ENCODE results near the gene TFAM. TPM values are rescaled to one million over a fixed set of nuclear protein-coding genes. Genes with fewer than 3 reads are reported as not detected.

The TFAM gene
- total RNA-seq, 2 donors from 2014 or later = 32.2 to 32.6 TPM

- DNase-seq (no peak), ATAC-seq (no peak)
- intact Hi-C loops (cut with DNase I) = no loop called here
Measured at GRCh38 chr10:58367069-58367468, 18.1 kb upstream of the TFAM start.

GRCh38 chr10:58371473-58371872, 13.7 kb upstream of the TFAM start:
- DNase-seq = no peak
- ATAC-seq = no peak
- intact Hi-C loops (cut with DNase I) = no loop called here

DNA sequence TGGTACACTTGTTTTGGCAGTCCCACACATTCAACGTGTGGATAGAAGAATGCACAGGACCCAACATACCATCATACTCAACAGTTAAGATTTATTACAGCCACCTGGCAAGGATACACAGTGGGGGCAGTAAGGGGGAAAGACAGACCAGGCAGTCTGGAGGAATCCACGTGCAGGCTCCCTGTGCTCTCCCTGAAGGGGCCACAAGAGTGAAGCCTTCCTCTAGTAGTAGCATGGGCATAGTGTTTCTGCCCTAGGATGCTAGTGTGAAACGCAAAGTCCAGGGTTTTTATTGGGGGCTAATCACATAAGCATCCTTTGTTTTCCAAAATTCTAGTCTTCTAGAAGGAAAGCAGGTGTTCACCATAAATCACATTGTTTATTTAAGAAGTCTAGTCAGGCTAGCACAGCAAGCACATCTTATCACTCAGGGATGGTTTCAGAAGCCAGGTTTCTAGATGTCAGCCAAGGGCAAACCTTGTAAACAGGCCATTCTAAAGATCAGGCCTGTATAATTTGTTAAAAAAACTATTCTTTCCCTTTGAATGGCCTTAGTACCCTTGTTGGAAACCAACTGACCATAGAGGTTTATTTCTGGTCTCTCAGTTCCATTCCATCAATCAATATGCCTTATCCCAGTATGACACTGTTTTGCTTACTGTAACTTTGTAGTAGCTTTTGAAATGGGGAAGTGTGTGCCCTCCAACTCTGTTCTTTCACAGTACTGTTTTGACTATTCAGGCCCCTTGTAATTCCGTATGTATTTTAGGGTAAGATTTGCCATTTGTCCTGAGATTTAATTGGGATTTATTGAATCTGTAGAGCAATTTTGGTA, 12.4 kb upstream of the TFAM start:
- DNase-seq = no peak
- intact Hi-C loops (cut with DNase I) = no loop called here
- ATAC-seq = no peak

DNA sequence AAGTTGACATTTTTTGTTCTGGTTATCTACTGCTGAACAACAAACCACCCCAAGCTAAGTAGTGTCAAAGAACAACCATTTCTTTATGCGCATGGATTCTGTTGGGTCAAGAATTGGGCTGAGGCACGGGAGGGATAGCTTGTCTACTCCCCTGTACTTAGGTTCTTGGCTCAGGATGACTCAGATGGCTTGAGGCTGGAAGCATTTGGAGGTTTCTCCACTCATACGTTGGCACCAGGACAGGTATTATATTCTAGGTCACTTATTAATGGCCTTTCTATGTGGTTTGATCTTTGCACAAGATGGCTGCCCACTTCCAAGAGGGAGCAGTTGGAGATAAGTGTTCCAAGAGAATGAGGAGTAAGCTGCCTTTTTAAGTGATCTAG, 11.8 kb upstream of the TFAM start:
- no peak for ATAC-seq
- no peak for DNase-seq
- intact Hi-C loops (cut with DNase I) = no loop called here

- intact Hi-C loops (cut with DNase I) = loop anchor here in 1 of 2 donors (10.0 kb wide), 1 partner anchor 48 kb away; the partner anchor contains the start of gene UBE2D1
- DNase-seq = no peak
- ATAC-seq = no peak
Measured at GRCh38 chr10:58382489-58382995, 2.7 kb upstream of the TFAM start.

DNA sequence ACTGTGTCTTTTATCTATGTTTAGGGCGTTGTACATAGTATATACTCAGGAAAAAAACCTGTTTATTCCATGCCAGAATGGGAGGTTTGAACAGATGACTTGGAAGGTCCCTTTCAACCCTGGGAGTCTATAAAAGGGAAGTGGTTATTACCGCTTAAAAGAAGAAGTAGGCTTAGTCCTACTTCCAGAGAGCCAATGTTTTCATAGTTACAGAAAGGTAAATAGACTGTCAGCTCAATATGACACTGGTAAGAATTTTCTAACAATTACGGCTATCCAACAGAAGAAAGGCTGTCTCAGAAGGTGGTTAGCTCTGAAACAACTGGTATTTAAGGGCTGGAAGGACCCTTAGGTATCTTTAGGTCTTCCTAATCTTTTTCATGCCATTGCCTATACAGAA, 1.1 kb upstream of the TFAM start:
- ATAC-seq = peak in 1 of 2 donors; percentile 17
- intact Hi-C loops (cut with DNase I) = loop anchor here in 1 of 2 donors (10.0 kb wide), 1 partner anchor 49 kb away; the partner anchor contains the start of gene UBE2D1
- DNase-seq = no peak

GRCh38 chr10:58384544-58384998, 639 bp upstream of the TFAM start:
- ATAC-seq (peak; percentile 1 to 6), DNase-seq (no peak)
- intact Hi-C loops (cut with DNase I) = loop anchor here in 1 of 2 donors (10.0 kb wide), 1 partner anchor 50 kb away; the partner anchor contains the start of gene UBE2D1

DNA sequence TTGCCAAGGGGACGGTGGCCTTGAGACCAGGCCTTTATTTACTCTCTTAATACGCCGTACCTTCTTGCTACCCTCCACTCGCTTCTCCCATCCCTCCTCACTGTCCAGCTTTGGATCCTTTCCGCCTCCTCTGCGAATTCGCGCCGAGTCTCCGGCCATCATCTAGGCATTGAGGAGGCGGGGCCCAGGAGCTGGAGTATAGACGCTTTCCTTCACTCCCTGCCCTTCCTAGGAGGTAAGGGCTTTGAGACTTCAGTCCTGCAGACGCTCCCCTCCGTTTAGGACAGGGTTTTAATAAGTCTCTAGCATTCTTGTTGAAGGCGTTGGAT, 538 bp downstream of the TFAM start:
- intact Hi-C loops (cut with DNase I) = loop anchor here in 1 of 2 donors (10.0 kb wide), 1 partner anchor 51 kb away; the partner anchor contains the start of gene UBE2D1
- ATAC-seq (peak; percentile 8 to 22), DNase-seq (peak; percentile 23)

DNA sequence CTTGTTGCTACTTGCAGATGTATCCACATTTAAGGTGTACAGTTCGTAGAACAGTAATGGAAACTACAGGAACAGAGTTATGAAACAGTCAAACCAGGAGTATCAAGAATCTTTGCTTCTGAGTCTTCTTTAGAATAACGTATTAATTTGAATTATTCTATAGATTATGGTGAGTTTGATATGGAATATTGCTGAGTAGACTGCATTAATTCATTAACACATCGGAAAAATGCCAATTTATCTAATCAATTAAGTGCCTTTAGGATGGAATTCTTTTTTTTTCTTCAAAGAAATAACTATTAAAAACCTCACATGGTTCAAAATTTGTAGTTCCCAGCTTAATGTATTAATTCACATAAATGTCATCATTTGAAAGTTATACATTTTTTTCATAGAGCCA, 3.8 kb downstream of the TFAM start:
- intact Hi-C loops (cut with DNase I) = loop anchor here in 1 of 2 donors (10.0 kb wide), 1 partner anchor 54 kb away; the partner anchor contains the start of gene UBE2D1
- ATAC-seq = no peak
- no peak for DNase-seq

DNA sequence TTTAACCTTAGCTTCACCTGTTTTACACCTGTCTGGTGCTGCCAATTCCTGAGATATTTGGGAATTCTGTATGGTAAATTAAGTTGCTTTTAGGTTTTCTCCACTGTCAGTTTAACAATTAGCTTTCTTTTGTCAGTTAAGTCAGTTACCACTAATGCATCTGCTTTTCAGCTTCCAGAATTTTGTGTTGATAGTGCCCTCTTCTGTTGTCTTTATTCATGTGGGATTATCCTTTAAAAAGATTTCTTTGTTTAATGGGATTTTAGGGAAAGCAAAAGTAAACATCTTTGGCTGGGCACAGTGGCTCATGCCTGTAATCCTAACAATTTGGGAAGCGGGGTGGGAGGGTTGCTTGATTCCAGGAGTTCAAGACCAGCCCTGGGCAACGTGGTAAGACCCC, 8.1 kb downstream of the TFAM start:
- intact Hi-C loops (cut with DNase I) = no loop called here
- DNase-seq (no peak), ATAC-seq (no peak)

DNA sequence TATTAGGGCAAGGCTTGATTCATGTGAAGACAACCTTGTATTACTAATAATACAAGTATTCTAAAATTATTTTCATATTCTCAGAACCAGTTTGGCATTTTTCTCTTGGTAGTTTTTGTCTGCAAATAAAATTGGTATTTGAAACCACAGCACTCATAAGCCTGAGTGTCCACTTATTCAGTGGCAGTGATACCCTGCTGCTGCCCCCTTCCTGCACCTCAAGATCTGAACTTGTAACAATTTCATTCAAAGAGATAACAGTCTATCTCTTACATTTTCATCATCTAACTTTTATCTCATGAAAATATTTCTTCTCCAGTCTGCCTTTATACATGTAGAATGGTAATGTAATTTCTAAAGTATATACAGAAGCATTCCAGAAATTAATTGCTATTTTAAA, 9.3 kb downstream of the TFAM start:
- intact Hi-C loops (cut with DNase I) = no loop called here
- DNase-seq = no peak
- ATAC-seq = no peak

DNA sequence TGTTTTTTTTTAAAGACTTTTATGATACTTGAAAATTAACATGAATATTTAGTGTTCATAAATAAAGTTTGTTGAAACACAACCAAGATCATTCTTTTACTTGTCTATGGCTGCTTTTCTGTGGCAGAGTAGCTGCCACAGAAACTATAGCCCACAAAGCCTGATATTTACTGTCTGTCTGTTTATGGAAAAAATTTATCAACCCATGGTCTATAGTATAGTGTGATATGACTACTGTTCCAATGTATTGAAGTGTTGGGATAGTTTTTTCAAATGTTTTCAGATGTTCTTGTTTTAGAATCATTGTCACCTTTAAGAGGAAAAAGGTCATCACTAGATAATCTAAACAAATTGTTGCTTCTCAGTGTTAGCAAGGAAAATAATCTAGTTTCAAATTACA, 10.8 kb downstream of the TFAM start:
- no peak for ATAC-seq
- no peak for DNase-seq
- intact Hi-C loops (cut with DNase I) = no loop called here

DNA sequence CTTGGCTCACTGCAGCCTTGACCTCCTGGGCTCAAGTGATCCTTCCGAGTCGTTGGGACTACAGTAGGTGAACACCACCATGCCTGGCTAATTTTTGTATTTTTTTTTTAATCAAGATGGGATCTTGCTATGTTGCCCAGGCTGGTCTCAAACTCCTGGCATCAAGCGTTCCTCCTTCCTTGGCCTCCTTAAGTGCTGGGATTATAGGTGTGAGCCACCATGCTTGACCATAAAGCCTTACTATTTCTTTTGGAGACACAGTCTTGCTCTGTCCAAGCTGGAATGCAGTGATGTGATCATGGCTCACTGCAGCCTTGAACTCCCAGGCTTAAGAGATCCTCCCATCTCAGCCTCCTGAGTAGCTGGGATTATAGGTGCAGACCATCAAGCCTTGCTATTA, 12.6 kb downstream of the TFAM start:
- intact Hi-C loops (cut with DNase I) = no loop called here
- ATAC-seq = no peak
- DNase-seq = no peak

- intact Hi-C loops (cut with DNase I) = no loop called here
- no peak for ATAC-seq
- no peak for DNase-seq
Measured at GRCh38 chr10:58399410-58399809, 14.2 kb downstream of the TFAM start.

DNA sequence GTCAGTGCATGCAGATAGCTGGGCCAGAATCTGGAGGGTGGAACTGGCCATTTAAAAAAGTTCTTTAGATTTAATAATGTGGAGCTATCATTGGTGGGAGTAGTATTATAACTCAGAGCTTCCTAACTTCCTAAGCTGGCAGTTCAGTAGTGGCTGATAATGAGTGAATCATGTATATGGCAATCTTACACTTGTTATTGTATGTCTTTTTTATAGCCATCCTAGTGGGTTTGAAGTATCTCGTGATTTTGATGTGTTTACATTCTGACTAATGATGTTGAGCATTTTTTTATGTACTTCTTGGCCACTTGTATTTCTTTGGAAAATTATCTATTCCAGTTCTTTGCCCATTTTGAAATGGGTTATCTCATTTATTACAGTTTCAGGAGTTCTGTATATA, 15.4 kb downstream of the TFAM start:
- intact Hi-C loops (cut with DNase I) = no loop called here
- ATAC-seq (no peak), DNase-seq (no peak)

DNA sequence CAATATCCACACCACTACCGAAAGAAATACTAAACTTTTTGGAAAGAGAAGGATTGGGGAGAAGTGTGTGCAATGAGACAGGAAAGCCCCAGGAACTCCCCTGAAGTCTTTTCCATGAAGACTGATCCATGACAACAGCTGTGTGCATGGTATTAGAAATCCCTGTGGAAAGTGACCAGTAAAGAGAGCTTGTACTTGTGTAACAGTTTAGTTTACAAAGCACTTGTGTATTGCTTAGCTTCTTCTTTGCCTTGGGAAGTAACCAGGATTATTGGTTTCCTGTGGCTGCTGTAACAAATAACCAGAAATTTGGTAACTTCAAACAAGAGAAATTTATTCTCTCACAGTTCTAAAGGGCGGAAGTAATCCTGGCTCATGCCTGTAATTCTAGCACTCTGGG, 18.8 kb downstream of the TFAM start:
- intact Hi-C loops (cut with DNase I) = no loop called here
- ATAC-seq (no peak), DNase-seq (no peak)

GRCh38 chr10:58409956-58410610, 24.9 kb downstream of the TFAM start:
- no peak for ATAC-seq

GRCh38 chr10:58412502-58412961, 27.3 kb downstream of the TFAM start:
- ATAC-seq = no peak
- intact Hi-C loops (cut with DNase I) = no loop called here
- DNase-seq = no peak

More at GRCh38 chr10:58409956-58410610, 24.9 kb downstream of the TFAM start:
- no peak for DNase-seq
- intact Hi-C loops (cut with DNase I) = no loop called here

GRCh38 chr10:58414270-58415041, 29.2 kb downstream of the TFAM start:
- ATAC-seq = peak; percentile 84 to 85
- no peak for DNase-seq
- intact Hi-C loops (cut with DNase I) = no loop called here
